HG03103 (cell line): ENCODE data around the gene MTOR.

Experiments used
- ATAC-seq: cut with Tn5 transposase; IDR thresholded peaks from one replicate; pipeline ENCODE4 v1.9.1; 2021; ENCODE audit warnings: low read depth; ENCODE audit not compliant: unreplicated experiment

Gene MTOR

GRCh38 chr1:11156963-11157362 is 105.4 kb downstream of the MTOR start:
- no peak for ATAC-seq

- no peak for ATAC-seq
Measured at GRCh38 chr1:11156441-11156840, 105.9 kb downstream of the MTOR start.

- ATAC-seq, result no peak
Measured at GRCh38 chr1:11153184-11153583, 109.2 kb downstream of the MTOR start.

GRCh38 chr1:11152755-11153154 is 109.6 kb downstream of the MTOR start:
- no peak for ATAC-seq

GRCh38 chr1:11151826-11152612 is 110.3 kb downstream of the MTOR start:
- no peak for ATAC-seq

- ATAC-seq, result no peak
Measured at GRCh38 chr1:11151114-11151513, 111.2 kb downstream of the MTOR start.

- ATAC-seq, result no peak
Measured at GRCh38 chr1:11150326-11150725, 112.0 kb downstream of the MTOR start.

- ATAC-seq, result no peak
Measured at GRCh38 chr1:11147197-11147770, 115.1 kb downstream of the MTOR start.

GRCh38 chr1:11145741-11146140 is 116.6 kb downstream of the MTOR start:
- ATAC-seq, result no peak

GRCh38 chr1:11144570-11145256 is 117.6 kb downstream of the MTOR start:
- ATAC-seq, result no peak

GRCh38 chr1:11143907-11144306 is 118.4 kb downstream of the MTOR start:
- ATAC-seq, result no peak

- no peak for ATAC-seq
Measured at GRCh38 chr1:11143401-11143800, 119.0 kb downstream of the MTOR start.

- no peak for ATAC-seq
Measured at GRCh38 chr1:11142618-11143391, 119.5 kb downstream of the MTOR start.

GRCh38 chr1:11138952-11139351 is 123.4 kb downstream of the MTOR start:
- ATAC-seq, result no peak

- ATAC-seq, result no peak
Measured at GRCh38 chr1:11138029-11138428, 124.3 kb downstream of the MTOR start.

GRCh38 chr1:11134898-11135266 is 127.5 kb downstream of the MTOR start:
- no peak for ATAC-seq

- ATAC-seq, result no peak
Measured at GRCh38 chr1:11134251-11134897, 128.0 kb downstream of the MTOR start.

- ATAC-seq, result no peak
Measured at GRCh38 chr1:11132563-11133293, 129.6 kb downstream of the MTOR start.

- no peak for ATAC-seq
Measured at GRCh38 chr1:11131816-11132215, 130.5 kb downstream of the MTOR start.

- no peak for ATAC-seq
Measured at GRCh38 chr1:11130406-11130805, 131.9 kb downstream of the MTOR start.
